MM.1S (cell line): ENCODE results near the gene PHAF1.

Experiments
- CTCF ChIP-seq: fragments of 300-600 bp; sonication (generic); IDR thresholded peaks from 2 replicates; pipeline ENCODE4 v1.5.1; 2016; ENCODE audit warnings: antibody characterized with exemption, low read length, mixed read lengths
- EZH2phosphoT487 ChIP-seq: fragments of 300-600 bp; sonication (generic); IDR thresholded peaks from 2 replicates; pipeline ENCODE4 v1.6.1; 2018; ENCODE audit warnings: antibody characterized with exemption, low read length

GRCh38 chr16:67184453-67184994, 74.8 kb downstream of the PHAF1 start:
- TF ChIP-seq CTCF (no peak), EZH2phosphoT487 (no peak)
